ENCODE data around the gene LEFTY2. TPM values are rescaled to one million over a fixed set of nuclear protein-coding genes. Genes with fewer than 3 reads are reported as not detected.

LEFTY2 gene
- total and polyA plus RNA-seq, 9 of the 15 experiments (the other 6 are each of a cell fraction or from before 2014, with no cell fraction given) = 0.04 to 0.14 TPM; not detected in 7

DNA sequence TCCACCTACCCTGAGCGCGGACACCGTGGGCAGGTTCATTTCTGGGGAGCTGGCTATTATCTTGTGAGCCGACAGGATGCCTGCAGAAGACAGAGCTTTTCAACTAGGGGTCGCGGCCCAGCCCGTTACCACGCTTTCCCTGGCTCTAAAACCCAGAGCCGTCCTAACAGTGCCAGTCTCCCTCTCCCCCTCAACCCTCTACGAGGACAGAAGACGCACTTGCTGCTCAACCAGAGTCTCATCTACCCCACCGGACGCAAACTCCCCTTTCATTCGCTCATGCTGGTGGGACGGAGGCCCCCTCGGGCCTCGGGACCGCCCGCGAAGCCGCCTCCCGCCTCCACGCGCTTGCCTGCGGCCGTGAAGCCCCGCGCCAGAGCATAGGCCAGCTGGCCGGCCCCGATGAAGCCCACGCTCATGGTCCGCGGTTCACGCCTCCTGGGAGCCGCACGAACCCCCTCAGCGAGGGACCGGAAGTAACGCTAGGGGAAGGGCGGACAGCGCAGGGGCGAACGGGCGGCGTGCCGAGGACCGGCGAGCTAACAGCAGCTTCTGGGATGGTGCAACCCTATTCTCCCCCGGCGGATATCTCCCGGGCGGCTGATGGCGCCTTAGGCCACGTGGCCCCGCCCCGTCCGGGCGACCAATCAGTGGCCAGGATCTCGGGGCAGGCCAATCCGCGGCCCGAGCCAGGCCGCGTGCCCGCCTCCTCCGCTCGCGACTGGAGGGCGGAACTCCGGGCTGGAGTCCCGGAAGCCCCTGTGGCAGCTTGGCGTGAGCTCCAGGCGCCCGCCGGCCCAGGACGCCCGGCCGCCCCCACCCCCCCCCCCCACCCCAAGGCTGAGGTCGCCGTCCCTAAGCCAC, 17.1 kb downstream of the LEFTY2 start, which contains the start of gene PYCR2 (continued):
- TF ChIP-seq, protein P1, sequence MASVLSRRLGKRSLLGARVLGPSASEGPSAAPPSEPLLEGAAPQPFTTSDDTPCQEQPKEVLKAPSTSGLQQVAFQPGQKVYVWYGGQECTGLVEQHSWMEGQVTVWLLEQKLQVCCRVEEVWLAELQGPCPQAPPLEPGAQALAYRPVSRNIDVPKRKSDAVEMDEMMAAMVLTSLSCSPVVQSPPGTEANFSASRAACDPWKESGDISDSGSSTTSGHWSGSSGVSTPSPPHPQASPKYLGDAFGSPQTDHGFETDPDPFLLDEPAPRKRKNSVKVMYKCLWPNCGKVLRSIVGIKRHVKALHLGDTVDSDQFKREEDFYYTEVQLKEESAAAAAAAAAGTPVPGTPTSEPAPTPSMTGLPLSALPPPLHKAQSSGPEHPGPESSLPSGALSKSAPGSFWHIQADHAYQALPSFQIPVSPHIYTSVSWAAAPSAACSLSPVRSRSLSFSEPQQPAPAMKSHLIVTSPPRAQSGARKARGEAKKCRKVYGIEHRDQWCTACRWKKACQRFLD (CRISPR knock-in tag; IDR thresholded peaks at IDR 0.05) = peak; percentile 68
- TF ChIP-seq RAD21 (CRISPR knock-in tag; conservative IDR thresholded peaks at IDR 0.05 in 1 of 2, IDR thresholded peaks at IDR 0.05 in 1 of 2) = peak in 1 of 2 experiments; percentile 16; a peak in 2 of 4 replicates
- TF ChIP-seq MBD2 (IDR thresholded peaks at IDR 0.05; ENCODE audit: borderline replicate concordance, low read depth) = peak; percentile 92
- TF ChIP-seq JUND (IDR thresholded peaks at IDR 0.05; ENCODE audit: borderline replicate concordance, low read depth, low read length) = peak; percentile 59; the same call in 1 of the 2 replicates
- TF ChIP-seq JUND (tag; IDR thresholded peaks at IDR 0.05; ENCODE audit: borderline replicate concordance, low read depth, low read length) = no peak; the same call in 2 of the 3 replicates
- TF ChIP-seq, protein P2, sequence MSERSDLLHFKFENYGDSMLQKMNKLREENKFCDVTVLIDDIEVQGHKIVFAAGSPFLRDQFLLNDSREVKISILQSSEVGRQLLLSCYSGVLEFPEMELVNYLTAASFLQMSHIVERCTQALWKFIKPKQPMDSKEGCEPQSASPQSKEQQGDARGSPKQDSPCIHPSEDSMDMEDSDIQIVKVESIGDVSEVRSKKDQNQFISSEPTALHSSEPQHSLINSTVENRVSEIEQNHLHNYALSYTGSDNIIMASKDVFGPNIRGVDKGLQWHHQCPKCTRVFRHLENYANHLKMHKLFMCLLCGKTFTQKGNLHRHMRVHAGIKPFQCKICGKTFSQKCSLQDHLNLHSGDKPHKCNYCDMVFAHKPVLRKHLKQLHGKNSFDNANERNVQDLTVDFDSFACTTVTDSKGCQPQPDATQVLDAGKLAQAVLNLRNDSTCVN (CRISPR knock-in tag; IDR thresholded peaks at IDR 0.05) = no peak
- no peak for TF ChIP-seq RBM39 (optimal IDR thresholded peaks at IDR 0.05; ENCODE audit: low read depth, low read length)
- TF ChIP-seq, protein P3, sequence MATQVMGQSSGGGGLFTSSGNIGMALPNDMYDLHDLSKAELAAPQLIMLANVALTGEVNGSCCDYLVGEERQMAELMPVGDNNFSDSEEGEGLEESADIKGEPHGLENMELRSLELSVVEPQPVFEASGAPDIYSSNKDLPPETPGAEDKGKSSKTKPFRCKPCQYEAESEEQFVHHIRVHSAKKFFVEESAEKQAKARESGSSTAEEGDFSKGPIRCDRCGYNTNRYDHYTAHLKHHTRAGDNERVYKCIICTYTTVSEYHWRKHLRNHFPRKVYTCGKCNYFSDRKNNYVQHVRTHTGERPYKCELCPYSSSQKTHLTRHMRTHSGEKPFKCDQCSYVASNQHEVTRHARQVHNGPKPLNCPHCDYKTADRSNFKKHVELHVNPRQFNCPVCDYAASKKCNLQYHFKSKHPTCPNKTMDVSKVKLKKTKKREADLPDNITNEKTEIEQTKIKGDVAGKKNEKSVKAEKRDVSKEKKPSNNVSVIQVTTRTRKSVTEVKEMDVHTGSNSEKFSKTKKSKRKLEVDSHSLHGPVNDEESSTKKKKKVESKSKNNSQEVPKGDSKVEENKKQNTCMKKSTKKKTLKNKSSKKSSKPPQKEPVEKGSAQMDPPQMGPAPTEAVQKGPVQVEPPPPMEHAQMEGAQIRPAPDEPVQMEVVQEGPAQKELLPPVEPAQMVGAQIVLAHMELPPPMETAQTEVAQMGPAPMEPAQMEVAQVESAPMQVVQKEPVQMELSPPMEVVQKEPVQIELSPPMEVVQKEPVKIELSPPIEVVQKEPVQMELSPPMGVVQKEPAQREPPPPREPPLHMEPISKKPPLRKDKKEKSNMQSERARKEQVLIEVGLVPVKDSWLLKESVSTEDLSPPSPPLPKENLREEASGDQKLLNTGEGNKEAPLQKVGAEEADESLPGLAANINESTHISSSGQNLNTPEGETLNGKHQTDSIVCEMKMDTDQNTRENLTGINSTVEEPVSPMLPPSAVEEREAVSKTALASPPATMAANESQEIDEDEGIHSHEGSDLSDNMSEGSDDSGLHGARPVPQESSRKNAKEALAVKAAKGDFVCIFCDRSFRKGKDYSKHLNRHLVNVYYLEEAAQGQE (IDR thresholded peaks at IDR 0.05; ENCODE audit: borderline replicate concordance) = peak; percentile 87
- TF ChIP-seq, protein P3 (CRISPR knock-in tag; IDR thresholded peaks at IDR 0.05; ENCODE audit: low read depth) = peak; percentile 74; the same call in 1 of the 2 replicates
- no peak for TF ChIP-seq TEAD2 (tag; IDR thresholded peaks at IDR 0.05)
- no peak for TF ChIP-seq NFATC3 (IDR thresholded peaks at IDR 0.05)
- peak; percentile 84 for TF ChIP-seq FUS (optimal IDR thresholded peaks at IDR 0.05; ENCODE audit: low read depth, low read length)
- TF ChIP-seq NR4A1 (CRISPR knock-in tag; IDR thresholded peaks at IDR 0.05) = peak; percentile 72; the same call in 1 of the 2 replicates
- 0 out of 2 replicates have a peak, but pooled peaks have one; percentile 19 for TF ChIP-seq NR4A1 (tag; IDR thresholded peaks at IDR 0.05)
- peak; percentile 94 for TF ChIP-seq RBBP5 (IDR thresholded peaks at IDR 0.05; ENCODE audit: borderline replicate concordance, insufficient read depth, low read length, poor library complexity, severe bottlenecking)
- TF ChIP-seq FOSL1 (tag; conservative IDR thresholded peaks at IDR 0.05) = no peak
